ENCODE data around the gene TIMM21. TPM values are rescaled to one million over a fixed set of nuclear protein-coding genes. Genes with fewer than 3 reads are reported as not detected.

TIMM21 gene
- polyA plus RNA-seq, 1 donor (not counting 4 experiments of a cell fraction or from before 2014, with no cell fraction given), result 76.0 TPM

GRCh38 chr18:74131124-74131523 is 17.2 kb upstream of the TIMM21 start:
- dilution Hi-C loops (cut with MboI; ENCODE audit: extremely low pct_ligation_motif_present, low sequenced_read_pairs), result no loop called here
- TF ChIP-seq CTCF (optimal IDR thresholded peaks at IDR 0.05 in 1 of 3, IDR thresholded peaks at IDR 0.05 in 1 of 3, conservative IDR thresholded peaks at IDR 0.05 in 1 of 3; ENCODE audit: extremely low read depth in 1 of 3, insufficient read depth in 2 of 3, low read length in 3 of 3) (no peak), EZH2 (IDR thresholded peaks at IDR 0.05; ENCODE audit: low read length) (no peak)

GRCh38 chr18:74132201-74132600 is 16.1 kb upstream of the TIMM21 start:
- H3K36me3 ChIP-seq (ENCODE audit: control insufficient read depth in 2 of 2, extremely low read depth in 1 of 2, insufficient read depth in 2 of 2, low read length in 2 of 2), result no peaks in the 10 kb centered on the region
- dilution Hi-C loops (cut with MboI; ENCODE audit: extremely low pct_ligation_motif_present, low sequenced_read_pairs), result no loop called here
- no peak overlapping the region for H3K4me3 ChIP-seq (ENCODE audit: control insufficient read depth in 2 of 3, extremely low read depth in 1 of 3, insufficient read depth in 2 of 3, low read depth in 1 of 3, low read length in 3 of 3)
- H3K27ac ChIP-seq (ENCODE audit: control insufficient read depth, insufficient read depth, low read length), result no peak overlapping the region
- H3K27me3 ChIP-seq (ENCODE audit: control insufficient read depth, extremely low read depth, insufficient read depth, low read length), result no peaks in the 10 kb centered on the region
- H2AFZ ChIP-seq (ENCODE audit: control insufficient read depth, low read length), result no peak overlapping the region
- H3K9me1 ChIP-seq (ENCODE audit: control insufficient read depth, extremely low read depth, insufficient read depth, low read length), result no peaks in the 10 kb centered on the region
- H3K79me2 ChIP-seq (ENCODE audit: control insufficient read depth, insufficient read depth, low read length), result no peaks in the 10 kb centered on the region
- DNase-seq (ENCODE audit: low read depth, low spot score), result no peak
- no peaks in the 10 kb centered on the region for H4K20me1 ChIP-seq (ENCODE audit: control insufficient read depth, extremely low read depth, insufficient read depth, low read length)
- no peaks in the 10 kb centered on the region for H3K4me1 ChIP-seq (ENCODE audit: control insufficient read depth, extremely low read depth, insufficient read depth, low read length)
- H3K9me3 ChIP-seq (ENCODE audit: control insufficient read depth, low read depth, low read length), result no peaks in the 10 kb centered on the region
- TF ChIP-seq CTCF (optimal IDR thresholded peaks at IDR 0.05 in 1 of 3, IDR thresholded peaks at IDR 0.05 in 1 of 3, conservative IDR thresholded peaks at IDR 0.05 in 1 of 3; ENCODE audit: extremely low read depth in 1 of 3, insufficient read depth in 2 of 3, low read length in 3 of 3) (no peak), EZH2 (IDR thresholded peaks at IDR 0.05; ENCODE audit: low read length) (no peak)
- FAIRE-seq, result no peak
- no peak overlapping the region for H3K4me2 ChIP-seq (ENCODE audit: control insufficient read depth, extremely low read depth, insufficient read depth, low read depth, low read length)
- no peak overlapping the region for H3K9ac ChIP-seq (ENCODE audit: control insufficient read depth, extremely low read depth, insufficient read depth, low read length)

More at GRCh38 chr18:74131124-74131523, 17.2 kb upstream of the TIMM21 start:
- Histone ChIP-seq H3K4me2 (ENCODE audit: control insufficient read depth, extremely low read depth, insufficient read depth, low read depth, low read length) (no peak overlapping the region), H3K4me3 (ENCODE audit: control insufficient read depth in 2 of 3, extremely low read depth in 1 of 3, insufficient read depth in 2 of 3, low read depth in 1 of 3, low read length in 3 of 3) (no peak overlapping the region), H3K9me1 (ENCODE audit: control insufficient read depth, extremely low read depth, insufficient read depth, low read length) (no peaks in the 10 kb centered on the region), H3K9me3 (ENCODE audit: control insufficient read depth, low read depth, low read length) (no peaks in the 10 kb centered on the region), H3K36me3 (ENCODE audit: control insufficient read depth in 2 of 2, extremely low read depth in 1 of 2, insufficient read depth in 2 of 2, low read length in 2 of 2) (no peaks in the 10 kb centered on the region), H4K20me1 (ENCODE audit: control insufficient read depth, extremely low read depth, insufficient read depth, low read length) (no peaks in the 10 kb centered on the region), H3K9ac (ENCODE audit: control insufficient read depth, extremely low read depth, insufficient read depth, low read length) (no peak overlapping the region), H2AFZ (ENCODE audit: control insufficient read depth, low read length) (no peak overlapping the region), H3K27ac (ENCODE audit: control insufficient read depth, insufficient read depth, low read length) (no peak overlapping the region), H3K4me1 (ENCODE audit: control insufficient read depth, extremely low read depth, insufficient read depth, low read length) (no peaks in the 10 kb centered on the region), H3K79me2 (ENCODE audit: control insufficient read depth, insufficient read depth, low read length) (no peaks in the 10 kb centered on the region), H3K27me3 (ENCODE audit: control insufficient read depth, extremely low read depth, insufficient read depth, low read length) (no peaks in the 10 kb centered on the region)
- no peak for FAIRE-seq
- DNase-seq (ENCODE audit: low read depth, low spot score), result no peak
